Endothelial cell of umbilical vein (primary cell): ENCODE results near the gene DGKB. TPM values are rescaled to one million over a fixed set of nuclear protein-coding genes. Genes with fewer than 3 reads are reported as not detected.

Source experiments
- BruUV-seq: library from RNA; stranded (reverse); fragments of 400-500 nt; replicated peaks from 2 replicates; lab custom pipeline; 2021; lab: Mats Ljungman, UMichigan
- CTCF ChIA-PET: fragments of 300-600, 350-600 bp; sonication (Branson Sonifier 250); formaldehyde crosslinking; loops from one replicate; lab custom pipeline; 2021; ENCODE audit warnings: antibody characterized with exemption, inconsistent platforms; lab: Charles Lee
- POLR2A ChIA-PET: fragments of 300-600, 350-600 bp; sonication (Branson Sonifier 250); formaldehyde crosslinking; loops from one replicate; lab custom pipeline; 2021; ENCODE audit warnings: antibody characterized with exemption, inconsistent platforms; lab: Charles Lee
- DNase-seq: peaks from one replicate; pipeline ENCODE4 v3.0.0-alpha.2; 2011; ENCODE audit warnings: low read depth, low spot score
- FAIRE-seq: peaks from 2 replicates; lab custom pipeline; 2011; peaks lifted over from hg19 to GRCh38; lab: Jason Lieb, UNC
- H2AFZ ChIP-seq: 2 replicates; pipeline ENCODE4 v1.6.0; 2012; ENCODE audit warnings: low read depth, low read length, control low read depth, inconsistent platforms
- H3K27ac ChIP-seq: 2 replicates; pipeline ENCODE4 v1.5.1; 2011; ENCODE audit warnings: low read depth, mild to moderate bottlenecking, control low read depth, low read length, moderate library complexity; ENCODE audit not compliant: insufficient read depth
- H3K27me3 ChIP-seq, 2 experiments: 2 replicates each; pipeline versions ENCODE4 v1.6.0 to v1.6.1; 2011; ENCODE audit warnings: low read length in 2 of 2, mixed read lengths in 1 of 2; ENCODE audit not compliant: control insufficient read depth in 2 of 2, insufficient read depth in 2 of 2
- H3K36me3 ChIP-seq, 2 experiments: 2 replicates in 1 of 2; 3 replicates in 1 of 2; pipeline ENCODE4 v1.5.1; 2011; ENCODE audit warnings: low read length in 2 of 2, mild to moderate bottlenecking in 1 of 2, moderate library complexity in 1 of 2; ENCODE audit not compliant: control insufficient read depth in 2 of 2, insufficient read depth in 2 of 2; ENCODE audit errors: extremely low read depth in 1 of 2
- H3K4me1 ChIP-seq: 3 replicates; pipeline ENCODE4 v1.5.1; 2011; ENCODE audit warnings: mild to moderate bottlenecking, low read length; ENCODE audit not compliant: control insufficient read depth, insufficient read depth; ENCODE audit errors: extremely low read depth
- H3K4me2 ChIP-seq: 2 replicates; pipeline ENCODE4 v1.6.1; 2011; ENCODE audit warnings: low read length, control low read depth, mixed read lengths; ENCODE audit not compliant: insufficient read depth
- H3K4me3 ChIP-seq, 3 experiments: fragments of 200-600 bp in 1 of 3; sonication (generic), shearing (Covaris generic) in 1 of 3; replicated peaks in 1 of 3; 2 replicates each; pipeline ENCODE4 v1.5.1; 2011 to 2016; ENCODE audit warnings: control low read depth in 3 of 3, low read length in 3 of 3, mild to moderate bottlenecking in 2 of 3, inconsistent platforms in 1 of 3, low read depth in 1 of 3, moderate library complexity in 1 of 3; ENCODE audit not compliant: insufficient read depth in 1 of 3
- H3K79me2 ChIP-seq: 2 replicates; pipeline ENCODE4 v1.6.0; 2012; ENCODE audit warnings: low read length, inconsistent platforms; ENCODE audit not compliant: control insufficient read depth, insufficient read depth
- H3K9ac ChIP-seq: replicated peaks from 2 replicates; pipeline ENCODE3; 2011; ENCODE audit warnings: low read length, control low read depth; ENCODE audit not compliant: insufficient read depth; ENCODE audit errors: extremely low read depth
- H3K9me1 ChIP-seq: replicated peaks from 3 replicates; pipeline ENCODE4 v1.6.0; 2011; ENCODE audit warnings: mild to moderate bottlenecking, low read length; ENCODE audit not compliant: control insufficient read depth, insufficient read depth; ENCODE audit errors: extremely low read depth
- H3K9me3 ChIP-seq: replicated peaks from 2 replicates; pipeline ENCODE4 v1.5.1; 2012; ENCODE audit warnings: low read length, inconsistent platforms; ENCODE audit not compliant: control insufficient read depth, insufficient read depth
- H4K20me1 ChIP-seq: replicated peaks from 2 replicates; pipeline ENCODE3; 2011; ENCODE audit warnings: mild to moderate bottlenecking, low read length; ENCODE audit not compliant: control insufficient read depth, insufficient read depth; ENCODE audit errors: extremely low read depth
- CTCF ChIP-seq, 2 donors: IDR thresholded peaks; 1 replicate in 1 of 2; 2 replicates in 1 of 2; pipeline ENCODE4 v1.5.1; 2011; ENCODE audit warnings: low read length in 2 of 2, mild to moderate bottlenecking in 2 of 2, moderate library complexity in 2 of 2, control low read depth in 1 of 2, inconsistent platforms in 1 of 2, low read depth in 1 of 2; ENCODE audit not compliant: insufficient read depth in 1 of 2; ENCODE audit errors: extremely low read depth in 1 of 2
- EZH2 ChIP-seq: IDR thresholded peaks from 2 replicates; pipeline ENCODE4 v1.6.1; 2012; ENCODE audit warnings: borderline replicate concordance, low read depth, mild to moderate bottlenecking, moderate library complexity, low read length, inconsistent platforms; ENCODE audit not compliant: severe bottlenecking
- FOS ChIP-seq: IDR thresholded peaks from 2 replicates; pipeline ENCODE4 v1.6.1; 2011; ENCODE audit warnings: mild to moderate bottlenecking, low read length, moderate library complexity, borderline replicate concordance; ENCODE audit not compliant: insufficient read depth
- GATA2 ChIP-seq: IDR thresholded peaks from 2 replicates; pipeline ENCODE4 v1.7.0; 2011; ENCODE audit warnings: low read depth, mild to moderate bottlenecking, moderate library complexity, mixed read lengths, low read length; ENCODE audit not compliant: insufficient read length, insufficient read depth
- JUN ChIP-seq: IDR thresholded peaks from 2 replicates; pipeline ENCODE4 v1.6.1; 2011; ENCODE audit warnings: borderline replicate concordance, low read depth; ENCODE audit not compliant: insufficient read length, insufficient read depth
- MAX ChIP-seq: IDR thresholded peaks from 2 replicates; pipeline ENCODE4 v1.6.1; 2011; ENCODE audit not compliant: insufficient read depth, insufficient read length
- MYC ChIP-seq: IDR thresholded peaks from one replicate; pipeline ENCODE4 v1.6.1; 2011; ENCODE audit warnings: mild to moderate bottlenecking, low read depth, low read length
- POLR2A ChIP-seq: IDR thresholded peaks from 2 replicates; pipeline ENCODE4 v1.6.1; 2012; ENCODE audit warnings: low read depth, mild to moderate bottlenecking, control low read depth, low read length
- POLR2AphosphoS5 ChIP-seq: IDR thresholded peaks from 2 replicates; pipeline ENCODE4 v1.6.1; 2012; ENCODE audit warnings: low read depth, mild to moderate bottlenecking, control low read depth, low read length, moderate library complexity; ENCODE audit not compliant: insufficient read depth
- dilution Hi-C: fragments of 300-500 bp; cut with MboI; formaldehyde crosslinking; loops from one replicate; pipeline ENCODE4 v1.15.0; 2019; ENCODE audit warnings: low sequenced_read_pairs; ENCODE audit not compliant: extremely low pct_ligation_motif_present
- intact Hi-C: fragments of 100-400 bp; cut with micrococcal nuclease; formaldehyde crosslinking; loops from one replicate; pipeline ENCODE4 v1.10.0; 2022
- polyA plus RNA-seq, 4 experiments: library from polyadenylated mRNA; depleted of rRNA in 3 of 4; stranded (reverse) in 3 of 4; unstranded in 1 of 4; fragments of >200 nt; gene quantifications; 2 replicates each; pipeline versions ENCODE4 v1.2.1 to v1.2.3, GENCODE V29; 2011 to 2012; ENCODE audit warnings: missing spikeins in 1 of 4
- total RNA-seq: library from RNA; stranded (reverse); gene quantifications from 2 replicates; pipeline ENCODE4 v1.2.3, GENCODE V29; 2021

Gene DGKB
- total and polyA plus RNA-seq, 2 donors (not counting 3 experiments of a cell fraction or from before 2014, with no cell fraction given): not detected

GRCh38 chr7:14341200-14341775, 561.3 kb downstream of the DGKB start:
- Histone ChIP-seq H3K9me1 (no peaks in the 10 kb centered on the region), H3K27ac (no peak overlapping the region), H3K4me1 (no peaks in the 10 kb centered on the region), H3K9ac (no peak overlapping the region), H3K27me3 (no peaks in the 10 kb centered on the region), H3K4me3 (no peak overlapping the region), H2AFZ (no peak overlapping the region), H4K20me1 (no peaks in the 10 kb centered on the region), H3K36me3 (no peaks in the 10 kb centered on the region), H3K79me2 (no peaks in the 10 kb centered on the region), H3K4me2 (no peak overlapping the region), H3K9me3 (no peaks in the 10 kb centered on the region)
- ChIA-PET CTCF (no interaction called here), POLR2A (no interaction called here)
- TF ChIP-seq EZH2: no peak
- no peak for TF ChIP-seq POLR2A
- no peak for TF ChIP-seq GATA2
- no peak for TF ChIP-seq CTCF (IDR thresholded peaks at IDR 0.05; ENCODE audit: extremely low read depth in 1 of 2, insufficient read depth in 1 of 2, low read depth in 1 of 2, low read length in 2 of 2)
- TF ChIP-seq POLR2AphosphoS5: no peak
- no peak for TF ChIP-seq MYC
- TF ChIP-seq JUN: no peak
- no peak for TF ChIP-seq MAX
- TF ChIP-seq FOS: no peak
- FAIRE-seq (no peak), DNase-seq (no peak)
- BruUV-seq: no TSS peak
- dilution Hi-C loops (no loop called here), intact Hi-C loops (no loop called here)
